Muscle layer of colon (tissue), 2 donors: ENCODE data around the gene NEGR1.

ENCODE experiments used
- H3K27ac ChIP-seq: one replicate; pipeline ENCODE4 v1.7.0; 2013; ENCODE audit warnings: low read depth, mild to moderate bottlenecking, low read length, moderate library complexity
- H3K27me3 ChIP-seq, 2 donors: one replicate each; pipeline ENCODE4 v1.7.0; 2013; ENCODE audit warnings: low read length in 2 of 2, mild to moderate bottlenecking in 2 of 2; ENCODE audit not compliant: insufficient read depth in 2 of 2, control insufficient read depth in 1 of 2
- H3K36me3 ChIP-seq: one replicate; pipeline ENCODE4 v1.7.0; 2013; ENCODE audit warnings: mild to moderate bottlenecking, low read length; ENCODE audit not compliant: insufficient read depth
- H3K4me1 ChIP-seq: one replicate; pipeline ENCODE4 v1.7.0; 2013; ENCODE audit warnings: mild to moderate bottlenecking, low read length; ENCODE audit not compliant: insufficient read depth
- H3K4me3 ChIP-seq, 2 donors: one replicate each; pipeline ENCODE4 v1.7.0; 2013; ENCODE audit warnings: low read length in 2 of 2, low read depth in 1 of 2, mild to moderate bottlenecking in 1 of 2, moderate library complexity in 1 of 2
- H3K9ac ChIP-seq: one replicate; pipeline ENCODE4 v1.7.0; 2013; ENCODE audit warnings: low read length
- H3K9me3 ChIP-seq: one replicate; pipeline ENCODE4 v1.7.0; 2013; ENCODE audit warnings: mild to moderate bottlenecking, low read length
- donor health status: abdominal sarcoma.
- donor health status: Adenocarcinoma of cecum.

The NEGR1 gene

GRCh38 chr1:71393301-71393700 lies 889.0 kb downstream of the NEGR1 start:
- H3K9ac ChIP-seq: no peak overlapping the region
- H3K27ac ChIP-seq: no peak overlapping the region
- H3K4me3 ChIP-seq: no peak overlapping the region
- peaks cover 5% of the 10 kb centered on the region for H3K9me3 ChIP-seq
- H3K4me1 ChIP-seq: no peaks in the 10 kb centered on the region
- H3K27me3 ChIP-seq: no peaks in the 10 kb centered on the region
- H3K36me3 ChIP-seq: no peaks in the 10 kb centered on the region

DNA sequence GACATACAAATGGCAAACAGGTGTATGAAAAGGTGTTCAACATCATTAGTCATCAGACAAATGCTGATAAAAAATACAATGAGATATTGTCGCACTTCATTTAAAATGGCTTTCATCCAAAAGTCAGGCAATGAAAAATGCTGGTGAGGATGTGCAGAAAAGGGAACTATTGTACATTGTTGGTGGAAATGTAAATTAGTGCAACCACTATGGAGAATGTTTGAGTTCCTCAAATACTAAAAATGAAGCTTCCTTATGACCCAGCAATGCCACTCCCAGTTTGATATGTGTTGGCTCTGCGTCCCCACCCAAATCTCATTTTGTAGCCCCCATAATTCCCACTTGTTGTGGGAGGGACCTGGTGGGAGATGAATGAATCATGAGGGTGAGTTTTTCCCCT lies 891.8 kb downstream of the NEGR1 start:
- Histone ChIP-seq H3K9ac (no peak overlapping the region), H3K4me3 (no peak overlapping the region), H3K27ac (no peak overlapping the region), H3K36me3 (no peaks in the 10 kb centered on the region), H3K9me3 (peaks cover 5% of the 10 kb centered on the region), H3K4me1 (no peaks in the 10 kb centered on the region), H3K27me3 (no peaks in the 10 kb centered on the region)

DNA sequence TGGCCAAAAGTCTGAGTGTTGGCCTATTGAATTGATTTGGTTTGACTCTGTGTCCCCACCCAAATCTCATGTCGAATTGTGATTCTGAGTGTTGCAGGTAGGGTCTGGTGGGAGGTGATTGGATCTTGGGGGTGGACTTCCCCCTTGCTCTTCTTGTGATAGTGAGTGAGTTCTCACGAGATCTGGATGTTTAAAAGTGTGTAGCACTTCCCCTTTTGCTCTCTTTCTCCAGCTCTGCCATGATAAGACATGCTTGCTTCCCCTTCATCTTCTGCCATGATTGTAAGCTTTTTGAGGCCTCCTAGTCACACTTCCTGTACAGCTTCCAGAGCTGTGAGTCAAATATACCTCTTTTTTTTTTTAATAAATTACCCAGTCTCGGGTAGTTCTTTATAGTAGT lies 904.5 kb downstream of the NEGR1 start:
- Histone ChIP-seq H3K36me3 (no peaks in the 10 kb centered on the region), H3K9ac (no peak overlapping the region), H3K9me3 (no peaks in the 10 kb centered on the region), H3K4me1 (no peaks in the 10 kb centered on the region), H3K4me3 (no peak overlapping the region), H3K27ac (no peak overlapping the region), H3K27me3 (no peaks in the 10 kb centered on the region)

DNA sequence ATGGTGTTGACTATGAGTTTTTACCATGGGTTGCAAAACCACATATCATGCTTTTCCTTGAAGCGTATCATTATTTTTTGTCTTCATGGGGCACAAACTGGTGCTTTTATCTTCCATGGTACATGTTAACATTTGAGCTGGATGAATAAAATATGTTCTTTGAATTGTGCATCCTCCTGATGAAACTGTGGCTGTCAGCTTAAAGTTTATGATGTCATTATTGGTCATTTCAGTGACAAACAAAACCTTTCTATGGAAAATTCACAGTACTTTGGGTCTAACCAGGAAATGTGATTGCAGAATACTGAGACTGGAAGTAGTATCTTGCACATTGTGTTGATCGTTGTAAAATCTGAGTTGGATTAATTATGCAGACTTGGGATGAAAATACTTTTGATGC lies 909.8 kb downstream of the NEGR1 start:
- H3K27ac ChIP-seq: no peak overlapping the region
- H3K4me3 ChIP-seq: no peak overlapping the region
- no peaks in the 10 kb centered on the region for H3K4me1 ChIP-seq
- no peak overlapping the region for H3K9ac ChIP-seq
- no peaks in the 10 kb centered on the region for H3K9me3 ChIP-seq
- no peaks in the 10 kb centered on the region for H3K27me3 ChIP-seq
- H3K36me3 ChIP-seq: no peaks in the 10 kb centered on the region

DNA sequence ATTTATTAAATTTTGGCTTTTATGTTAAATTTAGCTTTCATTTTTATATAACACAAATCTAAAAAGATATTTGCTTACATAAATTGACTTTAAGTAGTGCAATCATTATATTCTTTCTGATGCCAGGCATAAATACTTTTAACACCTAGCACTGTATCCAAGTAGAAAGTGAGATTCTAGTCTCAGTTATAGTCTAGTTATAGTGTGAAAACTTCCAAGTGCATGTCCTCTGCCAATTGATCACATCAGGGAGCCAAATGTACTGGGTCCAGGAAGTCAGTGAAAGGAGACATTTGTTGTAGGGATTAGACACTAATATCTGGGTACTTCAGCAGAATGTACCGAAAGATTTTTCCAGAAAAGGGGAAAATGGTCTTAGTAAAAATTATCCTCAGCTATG lies 910.8 kb downstream of the NEGR1 start:
- Histone ChIP-seq H3K27ac (no peak overlapping the region), H3K4me3 (no peak overlapping the region), H3K4me1 (no peaks in the 10 kb centered on the region), H3K9ac (no peak overlapping the region), H3K27me3 (no peaks in the 10 kb centered on the region), H3K36me3 (no peaks in the 10 kb centered on the region), H3K9me3 (no peaks in the 10 kb centered on the region)

- Histone ChIP-seq H3K9me3 (no peaks in the 10 kb centered on the region), H3K4me1 (no peaks in the 10 kb centered on the region)
Observed at GRCh38 chr1:71364236-71364635, 918.1 kb downstream of the NEGR1 start.

DNA sequence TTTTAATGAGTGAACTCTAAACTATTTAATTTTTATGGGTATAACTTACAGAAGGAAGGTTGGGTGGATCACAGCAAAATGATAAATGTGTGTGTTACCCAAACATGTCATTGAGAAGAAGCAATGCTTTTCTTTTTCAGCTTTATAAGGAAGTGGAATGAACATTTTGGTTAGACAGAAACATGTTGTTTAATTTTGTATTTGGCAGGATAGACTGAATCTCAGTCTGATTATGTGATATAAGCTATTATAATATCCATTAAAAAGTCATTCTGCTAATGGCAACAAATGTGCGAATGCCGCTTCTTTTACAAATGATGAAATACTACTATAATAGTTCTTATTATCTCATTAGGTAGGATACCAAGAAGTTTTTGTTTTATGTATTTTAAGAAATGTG lies 919.6 kb downstream of the NEGR1 start:
- no peaks in the 10 kb centered on the region for H3K9me3 ChIP-seq
- no peak overlapping the region for H3K27ac ChIP-seq
- no peaks in the 10 kb centered on the region for H3K36me3 ChIP-seq
- H3K4me3 ChIP-seq: no peak overlapping the region
- H3K9ac ChIP-seq: no peak overlapping the region
- no peaks in the 10 kb centered on the region for H3K4me1 ChIP-seq
- H3K27me3 ChIP-seq: no peaks in the 10 kb centered on the region

More at GRCh38 chr1:71364236-71364635, 918.1 kb downstream of the NEGR1 start:
- no peaks in the 10 kb centered on the region for H3K27me3 ChIP-seq
- no peaks in the 10 kb centered on the region for H3K36me3 ChIP-seq
- H3K27ac ChIP-seq: no peak overlapping the region
- H3K4me3 ChIP-seq: no peak overlapping the region
- H3K9ac ChIP-seq: no peak overlapping the region

DNA sequence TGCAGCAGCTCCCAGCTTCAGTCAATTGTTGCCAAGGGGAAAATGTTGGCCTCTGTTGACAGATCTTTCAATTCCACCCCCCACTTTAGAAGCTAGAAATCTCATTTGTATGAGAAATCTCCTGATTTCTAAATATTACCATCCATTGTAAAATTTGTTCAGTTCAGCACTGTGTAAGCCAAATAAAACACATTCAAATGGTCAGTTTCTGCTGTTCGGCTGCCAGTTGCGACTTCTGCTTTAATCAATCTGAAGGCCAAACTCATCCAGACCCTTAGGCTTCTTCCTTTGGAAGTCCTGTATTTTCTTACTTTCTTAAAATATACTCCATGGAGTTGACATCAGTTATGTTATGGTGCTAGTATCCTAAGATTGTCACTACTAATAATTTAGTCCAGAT lies 920.3 kb downstream of the NEGR1 start:
- no peaks in the 10 kb centered on the region for H3K9me3 ChIP-seq
- H3K36me3 ChIP-seq: no peaks in the 10 kb centered on the region
- H3K27me3 ChIP-seq: no peaks in the 10 kb centered on the region
- H3K4me3 ChIP-seq: no peak overlapping the region
- no peaks in the 10 kb centered on the region for H3K4me1 ChIP-seq
- H3K27ac ChIP-seq: no peak overlapping the region
- no peak overlapping the region for H3K9ac ChIP-seq

- Histone ChIP-seq H3K9me3 (no peaks in the 10 kb centered on the region), H3K36me3 (no peaks in the 10 kb centered on the region), H3K4me3 (no peak overlapping the region), H3K27me3 (no peaks in the 10 kb centered on the region), H3K27ac (no peak overlapping the region), H3K4me1 (no peaks in the 10 kb centered on the region), H3K9ac (no peak overlapping the region)
Observed at GRCh38 chr1:71357708-71358107, 924.6 kb downstream of the NEGR1 start.

DNA sequence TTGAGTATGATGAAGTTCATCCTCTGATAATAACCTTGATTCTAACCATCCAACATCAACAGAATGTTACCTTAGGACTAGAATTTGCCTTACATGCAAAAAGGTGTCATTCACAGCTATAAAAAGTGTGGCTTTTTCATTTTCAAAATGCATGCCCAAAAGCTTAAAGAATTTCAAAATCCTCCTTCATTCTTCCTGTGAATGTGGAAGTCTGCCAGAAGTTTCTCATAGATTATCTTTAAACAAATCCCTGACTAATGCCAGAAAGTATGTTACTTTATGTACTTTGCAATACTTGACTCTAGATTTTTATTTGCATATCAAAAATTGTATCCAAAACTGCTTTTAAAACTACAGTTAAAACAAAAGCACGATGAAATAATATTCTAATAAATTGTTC lies 930.9 kb downstream of the NEGR1 start:
- H3K27ac ChIP-seq: no peak overlapping the region
- H3K36me3 ChIP-seq: no peaks in the 10 kb centered on the region
- H3K27me3 ChIP-seq: no peaks in the 10 kb centered on the region
- no peak overlapping the region for H3K9ac ChIP-seq
- H3K4me3 ChIP-seq: no peak overlapping the region
- H3K9me3 ChIP-seq: no peaks in the 10 kb centered on the region
- no peaks in the 10 kb centered on the region for H3K4me1 ChIP-seq

DNA sequence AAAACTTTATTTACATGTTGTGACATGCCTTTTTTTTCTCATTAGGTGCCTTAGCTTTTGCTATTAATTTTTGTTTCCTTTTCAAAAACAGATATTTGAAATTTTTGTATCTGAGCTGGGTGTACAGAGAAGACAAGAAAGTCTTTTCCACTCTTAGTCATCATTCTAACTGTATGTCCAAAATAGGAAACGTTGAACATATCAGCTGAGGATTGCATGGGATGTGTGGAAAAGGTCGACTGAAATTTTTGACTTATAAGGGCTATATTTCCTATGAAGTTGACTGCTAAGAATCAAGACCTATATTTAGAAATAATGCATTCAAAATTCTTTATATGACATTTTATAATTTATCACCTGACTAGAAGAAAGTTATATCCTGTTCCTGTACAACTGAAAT lies 931.5 kb downstream of the NEGR1 start:
- H3K4me1 ChIP-seq: no peaks in the 10 kb centered on the region
- H3K9ac ChIP-seq: no peak overlapping the region
- H3K36me3 ChIP-seq: no peaks in the 10 kb centered on the region
- no peaks in the 10 kb centered on the region for H3K27me3 ChIP-seq
- no peaks in the 10 kb centered on the region for H3K9me3 ChIP-seq
- H3K4me3 ChIP-seq: no peak overlapping the region
- no peak overlapping the region for H3K27ac ChIP-seq

GRCh38 chr1:71350330-71350729 lies 932.0 kb downstream of the NEGR1 start:
- Histone ChIP-seq H3K9ac (no peak overlapping the region), H3K36me3 (no peaks in the 10 kb centered on the region), H3K27ac (no peak overlapping the region), H3K4me1 (no peaks in the 10 kb centered on the region), H3K9me3 (no peaks in the 10 kb centered on the region), H3K27me3 (no peaks in the 10 kb centered on the region), H3K4me3 (no peak overlapping the region)
